Prostate gland (tissue), 2 donors: Measurements from ENCODE around the gene DMBX1. TPM values are rescaled to one million over a fixed set of nuclear protein-coding genes. Genes with fewer than 3 reads are reported as not detected.

Experiments used
- DNase-seq: peaks from one replicate; pipeline ENCODE4 v3.0.0-alpha.2; 2019; ENCODE audit warnings: low spot score
- H3K27ac ChIP-seq, 2 donors: fragments of 200-600 bp; sonication (generic); 2 replicates each; pipeline ENCODE4 v1.5.1; 2017 to 2019
- H3K27me3 ChIP-seq: fragments of 200-600 bp; sonication (generic); replicated peaks from 2 replicates; pipeline ENCODE4 v1.5.1; 2019; ENCODE audit not compliant: insufficient read depth
- H3K36me3 ChIP-seq, 2 donors: fragments of 200-600 bp; sonication (generic); 1 replicate in 1 of 2; 2 replicates in 1 of 2; pipeline versions ENCODE4 v1.5.1 to v1.8.1; 2017 to 2019
- H3K4me1 ChIP-seq: fragments of 200-600 bp; sonication (generic); replicated peaks from 2 replicates; pipeline ENCODE4 v1.5.1; 2019
- H3K4me3 ChIP-seq, 2 donors: fragments of 200-600 bp; sonication (generic); 2 replicates each; pipeline ENCODE4 v1.5.1; 2017 to 2019
- H3K9me3 ChIP-seq: fragments of 200-600 bp; sonication (generic); 2 replicates; pipeline ENCODE4 v1.5.1; 2017
- POLR2A ChIP-seq: fragments of 450-650 bp; IDR thresholded peaks from one replicate; pipeline ENCODE4 v1.6.1; 2016; ENCODE audit warnings: antibody characterized with exemption, mild to moderate bottlenecking
- POLR2AphosphoS5 ChIP-seq: sonication (generic); formaldehyde crosslinking; IDR thresholded peaks from one replicate; pipeline ENCODE4 v1.6.1; 2017; ENCODE audit warnings: antibody characterized with exemption
- WGBS: methylation state at CpG from one replicate; pipeline ENCODE4 v1.1.5; 2018; 5-methylcytosine and 5-hydroxymethylcytosine counted together
- intact Hi-C: fragments of 100-400 bp; cut with DNase I; formaldehyde crosslinking; loops from one replicate; pipeline ENCODE4 v1.14.2; 2022
- total RNA-seq, 2 donors: library from RNA; depleted of rRNA; stranded (reverse); fragments of >200 nt; gene quantifications; one replicate each; pipeline ENCODE4 v1.1.0, GENCODE V29; 2016
- TF ChIP-seq, protein P1 (sequence below), 4 experiments: fragments of 200-600 bp in 2 of 4; fragments of 450-650 bp in 2 of 4; sonication (generic) in 2 of 4; IDR thresholded peaks; 1 replicate in 3 of 4; 2 replicates in 1 of 4; pipeline ENCODE4 v1.5.1; 2016 to 2019; ENCODE audit warnings: antibody characterized with exemption in 4 of 4, mild to moderate bottlenecking in 2 of 4, moderate library complexity in 2 of 4

DMBX1 gene
- not detected for total RNA-seq

DNA sequence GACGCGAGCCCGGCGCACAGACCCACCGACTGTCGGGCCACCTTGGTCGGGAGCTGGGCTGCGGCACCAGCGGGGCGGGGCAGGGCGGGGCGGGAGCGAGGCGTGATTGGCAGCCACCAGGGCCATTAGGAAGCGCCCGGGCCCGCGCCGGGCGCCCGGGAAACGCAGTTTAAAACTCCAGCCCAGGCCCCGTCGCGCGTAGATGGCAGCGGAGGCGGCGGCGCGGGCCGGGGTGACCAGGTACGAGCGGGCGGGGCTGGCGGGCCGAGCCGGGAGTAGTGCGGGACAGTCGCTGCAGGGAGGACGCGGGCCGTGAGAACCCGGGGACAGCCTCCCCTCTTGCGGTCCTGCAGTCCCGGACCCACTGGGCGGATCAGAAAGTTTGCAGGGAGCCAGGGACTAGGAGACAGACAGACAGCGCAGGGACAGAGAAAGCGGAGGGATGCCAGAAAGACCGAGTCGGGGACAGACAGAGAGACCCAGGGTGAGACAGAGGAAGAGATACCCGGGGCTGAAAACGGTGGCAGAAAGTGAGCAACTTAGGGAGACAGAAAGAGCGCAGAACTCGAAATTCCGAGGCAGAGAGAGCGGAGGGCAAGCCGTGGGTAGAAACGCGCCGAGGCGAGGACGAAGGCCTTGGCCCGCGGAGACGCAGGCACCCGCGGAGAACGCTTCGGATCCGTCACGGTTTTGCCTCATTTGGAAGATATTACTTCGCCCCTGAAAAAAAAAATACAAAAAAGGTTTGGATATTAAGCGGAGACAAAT lies at the start of gene DMBX1:
Gene DMBX1, plus strand, starts transcription at position 199 of the 768 bp plus-strand sequence. CDS start 17,175 bp downstream, outside the sequence.
- H3K4me1 ChIP-seq, result peaks cover 5% of the 10 kb centered on the region
- DNase-seq, result peak; percentile 37
- H3K27me3 ChIP-seq, result peaks cover 51% of the 10 kb centered on the region
- 3% methylated on average over 74 of the region's 74 CpGs for whole genome bisulfite sequencing
- intact Hi-C loops, result no loop called here
- H3K27ac ChIP-seq, result no peak within 1 kb of the TSS
- peak within 1 kb of the TSS; percentile 6 to 28 for H3K4me3 ChIP-seq
- TF ChIP-seq, protein P1, sequence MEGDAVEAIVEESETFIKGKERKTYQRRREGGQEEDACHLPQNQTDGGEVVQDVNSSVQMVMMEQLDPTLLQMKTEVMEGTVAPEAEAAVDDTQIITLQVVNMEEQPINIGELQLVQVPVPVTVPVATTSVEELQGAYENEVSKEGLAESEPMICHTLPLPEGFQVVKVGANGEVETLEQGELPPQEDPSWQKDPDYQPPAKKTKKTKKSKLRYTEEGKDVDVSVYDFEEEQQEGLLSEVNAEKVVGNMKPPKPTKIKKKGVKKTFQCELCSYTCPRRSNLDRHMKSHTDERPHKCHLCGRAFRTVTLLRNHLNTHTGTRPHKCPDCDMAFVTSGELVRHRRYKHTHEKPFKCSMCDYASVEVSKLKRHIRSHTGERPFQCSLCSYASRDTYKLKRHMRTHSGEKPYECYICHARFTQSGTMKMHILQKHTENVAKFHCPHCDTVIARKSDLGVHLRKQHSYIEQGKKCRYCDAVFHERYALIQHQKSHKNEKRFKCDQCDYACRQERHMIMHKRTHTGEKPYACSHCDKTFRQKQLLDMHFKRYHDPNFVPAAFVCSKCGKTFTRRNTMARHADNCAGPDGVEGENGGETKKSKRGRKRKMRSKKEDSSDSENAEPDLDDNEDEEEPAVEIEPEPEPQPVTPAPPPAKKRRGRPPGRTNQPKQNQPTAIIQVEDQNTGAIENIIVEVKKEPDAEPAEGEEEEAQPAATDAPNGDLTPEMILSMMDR (IDR thresholded peaks at IDR 0.05), result no peak
- TF ChIP-seq POLR2AphosphoS5 (no peak), POLR2A (no peak)
- H3K36me3 ChIP-seq, result no peaks in the 10 kb centered on the region
- no peaks in the 10 kb centered on the region for H3K9me3 ChIP-seq

DNA sequence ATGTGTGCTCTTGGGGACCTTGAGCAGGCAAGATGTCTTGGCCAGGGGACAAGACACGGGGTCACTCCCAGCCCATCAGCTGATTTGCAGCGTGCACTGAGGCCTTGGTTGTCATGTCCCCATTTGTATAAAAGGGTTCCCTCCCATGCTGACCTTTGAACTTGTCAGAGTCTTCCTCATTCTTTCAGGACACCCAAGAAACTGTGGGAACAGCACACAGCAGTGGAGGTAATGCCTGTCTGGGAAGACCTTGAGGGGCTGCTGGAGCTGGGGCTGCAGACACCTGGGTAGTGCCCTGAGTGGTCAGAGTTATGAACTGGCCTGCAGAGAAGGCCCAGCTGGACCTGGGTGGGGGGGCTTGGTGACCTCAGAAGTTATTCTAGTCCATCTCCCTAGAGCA lies 49.2 kb upstream of the DMBX1 start:
- Histone ChIP-seq H3K4me1 (no peaks in the 10 kb centered on the region), H3K4me3 (no peak overlapping the region), H3K27ac (no peak overlapping the region), H3K36me3 (no peaks in the 10 kb centered on the region), H3K27me3 (no peaks in the 10 kb centered on the region), H3K9me3 (no peaks in the 10 kb centered on the region)
- intact Hi-C loops, result no loop called here
- DNase-seq, result no peak
- 100% methylated on average over 2 of the region's 2 CpGs for WGBS
- TF ChIP-seq, protein P1 (IDR thresholded peaks at IDR 0.05), result no peak
- TF ChIP-seq POLR2AphosphoS5, result no peak
- no peak for TF ChIP-seq POLR2A

DNA sequence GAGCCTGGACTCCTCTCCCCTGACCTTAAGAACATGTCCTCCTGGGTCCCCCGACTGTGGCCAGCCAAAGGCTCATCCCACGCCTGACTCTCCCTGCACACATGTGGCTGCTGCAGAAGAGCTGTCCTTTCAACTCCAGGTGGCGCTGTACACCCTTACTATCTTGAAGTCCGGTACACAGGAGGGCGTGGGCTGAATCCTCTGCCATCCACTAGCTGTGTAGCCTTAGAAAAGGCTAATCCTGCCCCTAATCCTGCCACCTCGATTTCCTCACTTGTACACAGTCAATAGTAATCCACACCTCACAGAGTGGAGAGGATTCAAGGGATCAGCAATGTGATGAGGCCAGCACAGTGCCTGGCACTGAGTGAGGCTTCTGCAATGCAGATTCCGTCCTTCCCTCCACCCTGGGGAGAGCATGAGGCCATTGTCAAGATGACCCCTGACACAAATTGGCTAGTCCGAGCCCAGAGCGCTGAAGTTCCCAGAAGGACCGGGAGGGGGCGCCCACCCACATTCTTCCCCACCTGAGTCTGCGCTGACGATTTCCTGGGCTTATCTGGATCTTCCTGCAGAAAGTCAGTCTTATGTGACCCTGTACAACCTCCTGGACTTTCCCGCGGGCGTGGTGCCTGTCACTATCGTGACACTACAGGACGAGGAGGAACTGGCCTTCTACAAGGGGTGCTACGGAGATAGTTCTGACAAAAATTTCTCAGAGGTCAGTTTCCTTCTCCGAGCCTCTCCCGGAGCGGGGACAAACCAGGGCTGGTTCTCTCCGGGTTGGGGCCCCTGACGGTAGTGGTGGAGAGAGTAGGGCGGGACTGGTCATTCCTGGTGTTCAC lies 47.1 kb upstream of the DMBX1 start:
- H3K4me3 ChIP-seq, result no peak overlapping the region
- WGBS, result 20% methylated on average over 25 of the region's 25 CpGs
- TF ChIP-seq, protein P1 (IDR thresholded peaks at IDR 0.05), result peak; percentile 50 to 75 (median 64)
- TF ChIP-seq POLR2AphosphoS5, result no peak
- no peaks in the 10 kb centered on the region for H3K36me3 ChIP-seq
- peak; percentile 26 for DNase-seq
- H3K27me3 ChIP-seq, result no peaks in the 10 kb centered on the region
- no peak overlapping the region for H3K27ac ChIP-seq
- intact Hi-C loops, result no loop called here
- H3K4me1 ChIP-seq, result no peaks in the 10 kb centered on the region
- no peaks in the 10 kb centered on the region for H3K9me3 ChIP-seq

DNA sequence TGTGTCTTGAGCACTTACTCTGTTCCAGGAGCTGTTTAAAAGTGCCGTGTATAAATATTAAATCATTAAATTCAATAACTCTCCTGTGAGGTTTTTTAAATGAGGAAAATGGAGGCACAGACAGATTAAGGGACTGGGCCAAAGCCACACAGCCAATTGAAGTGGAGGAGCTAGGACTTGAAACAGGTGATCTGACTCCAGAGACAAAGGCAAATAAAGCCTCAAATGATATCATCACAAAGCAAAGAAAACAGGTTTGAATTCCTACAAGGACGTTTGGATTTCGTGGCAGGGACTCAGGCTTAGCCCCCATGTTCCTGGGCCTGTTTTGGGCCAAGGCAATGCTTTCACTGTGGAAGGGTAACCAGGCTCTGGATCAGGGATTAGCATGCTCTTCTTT lies 45.2 kb upstream of the DMBX1 start:
- no peaks in the 10 kb centered on the region for H3K36me3 ChIP-seq
- DNase-seq, result no peak
- TF ChIP-seq POLR2AphosphoS5, result no peak
- TF ChIP-seq, protein P1 (IDR thresholded peaks at IDR 0.05), result no peak
- TF ChIP-seq POLR2A, result no peak
- no peak overlapping the region for H3K4me3 ChIP-seq
- no peaks in the 10 kb centered on the region for H3K27me3 ChIP-seq
- H3K27ac ChIP-seq, result no peak overlapping the region
- intact Hi-C loops, result no loop called here
- H3K4me1 ChIP-seq, result no peaks in the 10 kb centered on the region
- 55% methylated on average over 3 of the region's 3 CpGs for WGBS
- H3K9me3 ChIP-seq, result no peaks in the 10 kb centered on the region
